HepG2 (cell line): ENCODE data around the gene SNX2. TPM values are rescaled to one million over a fixed set of nuclear protein-coding genes. Genes with fewer than 3 reads are reported as not detected.
A peak's percentile ranks its signal among the peaks of the same experiment; 100 is the strongest.

Source experiments
- ELF3 ChIP-seq: IDR thresholded peaks from 2 replicates; pipeline ENCODE4 v1.6.1; 2016; ENCODE audit warnings: missing genetic modification reagents, missing compliant biosample characterization
- GATAD2A ChIP-seq: IDR thresholded peaks from 2 replicates; pipeline ENCODE4 v1.6.1; 2016
- HOXA3 ChIP-seq: sonication (generic); formaldehyde crosslinking; IDR thresholded peaks from 2 replicates; pipeline ENCODE4 v1.5.0; 2020; ENCODE audit warnings: missing genetic modification reagents
- MXI1 ChIP-seq: IDR thresholded peaks from 3 replicates; pipeline ENCODE4 v1.6.1; 2012; ENCODE audit warnings: low read depth, low read length, inconsistent platforms, borderline replicate concordance
- NFATC3 ChIP-seq: sonication (generic); formaldehyde crosslinking; IDR thresholded peaks from 2 replicates; pipeline ENCODE4 v1.5.1; 2020; ENCODE audit warnings: mild to moderate bottlenecking, missing genetic modification reagents
- NFE2 ChIP-seq: sonication (generic); formaldehyde crosslinking; IDR thresholded peaks from 2 replicates; pipeline ENCODE4 v1.4.0; 2020; ENCODE audit warnings: missing genetic modification reagents
- SAP130 ChIP-seq: IDR thresholded peaks from 2 replicates; pipeline ENCODE4 v1.6.1; 2016; ENCODE audit warnings: low read depth
- TEAD3 ChIP-seq: optimal IDR thresholded peaks from 2 replicates; pipeline ENCODE3; 2016; ENCODE audit warnings: borderline replicate concordance
- YEATS2 ChIP-seq: sonication (generic); formaldehyde crosslinking; IDR thresholded peaks from 2 replicates; pipeline ENCODE4 v1.4.0; 2020; ENCODE audit warnings: missing genetic modification reagents, borderline replicate concordance
- ZBTB42 ChIP-seq: sonication (generic); formaldehyde crosslinking; IDR thresholded peaks from 2 replicates; pipeline ENCODE4 v1.5.0; 2020; ENCODE audit warnings: mild to moderate bottlenecking, missing genetic modification reagents
- ZMYM4 ChIP-seq: sonication (generic); formaldehyde crosslinking; IDR thresholded peaks from 2 replicates; pipeline ENCODE4 v1.8.1; 2023; ENCODE audit warnings: mild to moderate bottlenecking, missing genetic modification reagents
- ZNF644 ChIP-seq: IDR thresholded peaks from 2 replicates; pipeline ENCODE4 v1.6.1; 2016; ENCODE audit warnings: low read depth
- ZNF792 ChIP-seq: IDR thresholded peaks from 2 replicates; pipeline ENCODE4 v1.6.1; 2016
- polyA plus RNA-seq, 8 experiments: library from polyadenylated mRNA; depleted of rRNA in 3 of 8; stranded (reverse) in 7 of 8; unstranded in 1 of 8; fragments of >200 nt; fragmentation: Illumina TruSeq in 4 of 8; extraction: Trizol in 4 of 8; gene quantifications; 2 replicates each; pipeline versions ENCODE4 v1.2.1 to v1.2.3, GENCODE V29; 2011 to 2016; ENCODE audit warnings: low read depth in 4 of 8, missing spikeins in 1 of 8, mixed read lengths in 1 of 8; ENCODE audit not compliant: insufficient read depth in 1 of 8
- total RNA-seq, 5 experiments: library from RNA; depleted of rRNA; stranded (reverse); fragments of >200 nt; fragmentation: Illumina TruSeq; extraction: Trizol; gene quantifications; 2 replicates each; pipeline ENCODE4 v1.2.3, GENCODE V29; 2016; ENCODE audit warnings: low read depth in 1 of 5
- TF ChIP-seq, protein P1 (sequence below): IDR thresholded peaks from 2 replicates; pipeline ENCODE4 v1.6.1; 2016; ENCODE audit warnings: low read depth
- TF ChIP-seq, protein P2 (sequence below): sonication (generic); formaldehyde crosslinking; conservative IDR thresholded peaks from 2 replicates; pipeline ENCODE4 v1.4.0; 2020; ENCODE audit warnings: mild to moderate bottlenecking, missing genetic modification reagents, moderate library complexity
- TF ChIP-seq, protein P3 (sequence below), 2 experiments: sonication (generic) in 1 of 2; formaldehyde crosslinking in 1 of 2; IDR thresholded peaks; 2 replicates each; pipeline versions ENCODE4 v1.5.1 to v1.6.1; 2011 to 2020; ENCODE audit warnings: borderline replicate concordance in 1 of 2, low read depth in 1 of 2, low read length in 1 of 2, mild to moderate bottlenecking in 1 of 2, missing genetic modification reagents in 1 of 2, moderate library complexity in 1 of 2
- TF ChIP-seq, protein P4 (sequence below): IDR thresholded peaks from 2 replicates; pipeline ENCODE4 v1.4.0; 2020; ENCODE audit warnings: mild to moderate bottlenecking, missing genetic modification reagents
- TF ChIP-seq, protein P5 (sequence below): sonication (generic); formaldehyde crosslinking; IDR thresholded peaks from 2 replicates; pipeline ENCODE4 v1.8.1; 2023; ENCODE audit warnings: mild to moderate bottlenecking, missing genetic modification reagents

SNX2 gene
- total and polyA plus RNA-seq, 2 of the 13 experiments (the other 11 are each of a cell fraction or from before 2014, with no cell fraction given) = 26.4 to 78.8 TPM

DNA sequence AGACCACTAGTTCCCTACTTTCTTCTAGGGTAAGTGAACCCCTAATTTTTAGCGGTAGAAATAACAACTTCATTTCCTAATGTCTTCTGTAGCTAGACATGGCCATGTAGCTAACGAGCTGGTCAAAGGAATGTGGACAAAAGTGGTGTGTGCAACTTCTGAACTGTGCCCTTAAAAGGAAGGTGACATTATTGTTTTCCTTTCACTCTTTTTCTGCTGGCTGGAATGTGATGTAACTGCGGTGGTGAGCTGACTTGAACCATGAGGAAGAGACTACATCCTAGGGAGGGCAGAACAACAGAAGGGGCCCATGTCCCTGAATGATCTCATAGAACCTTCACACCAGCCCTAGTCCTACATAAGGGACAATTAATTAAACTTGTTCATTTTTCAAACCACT, 1.3 kb upstream of the SNX2 start (continued):
- peak; percentile 69 for TF ChIP-seq SAP130
- TF ChIP-seq, protein P1, sequence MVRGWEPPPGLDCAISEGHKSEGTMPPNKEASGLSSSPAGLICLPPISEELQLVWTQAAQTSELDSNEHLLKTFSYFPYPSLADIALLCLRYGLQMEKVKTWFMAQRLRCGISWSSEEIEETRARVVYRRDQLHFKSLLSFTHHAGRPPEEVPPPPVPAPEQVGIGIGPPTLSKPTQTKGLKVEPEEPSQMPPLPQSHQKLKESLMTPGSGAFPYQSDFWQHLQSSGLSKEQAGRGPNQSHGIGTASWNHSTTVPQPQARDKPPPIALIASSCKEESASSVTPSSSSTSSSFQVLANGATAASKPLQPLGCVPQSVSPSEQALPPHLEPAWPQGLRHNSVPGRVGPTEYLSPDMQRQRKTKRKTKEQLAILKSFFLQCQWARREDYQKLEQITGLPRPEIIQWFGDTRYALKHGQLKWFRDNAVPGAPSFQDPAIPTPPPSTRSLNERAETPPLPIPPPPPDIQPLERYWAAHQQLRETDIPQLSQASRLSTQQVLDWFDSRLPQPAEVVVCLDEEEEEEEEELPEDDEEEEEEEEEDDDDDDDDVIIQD = peak; percentile 39; the same call in 1 of the 2 replicates
- TF ChIP-seq ZBTB42 (CRISPR knock-in tag) = no peak
- TF ChIP-seq MXI1 = peak; percentile 25; the same call in 1 of the 3 replicates
- peak; percentile 62 for TF ChIP-seq ZMYM4 (CRISPR knock-in tag)
- TF ChIP-seq, protein P2, sequence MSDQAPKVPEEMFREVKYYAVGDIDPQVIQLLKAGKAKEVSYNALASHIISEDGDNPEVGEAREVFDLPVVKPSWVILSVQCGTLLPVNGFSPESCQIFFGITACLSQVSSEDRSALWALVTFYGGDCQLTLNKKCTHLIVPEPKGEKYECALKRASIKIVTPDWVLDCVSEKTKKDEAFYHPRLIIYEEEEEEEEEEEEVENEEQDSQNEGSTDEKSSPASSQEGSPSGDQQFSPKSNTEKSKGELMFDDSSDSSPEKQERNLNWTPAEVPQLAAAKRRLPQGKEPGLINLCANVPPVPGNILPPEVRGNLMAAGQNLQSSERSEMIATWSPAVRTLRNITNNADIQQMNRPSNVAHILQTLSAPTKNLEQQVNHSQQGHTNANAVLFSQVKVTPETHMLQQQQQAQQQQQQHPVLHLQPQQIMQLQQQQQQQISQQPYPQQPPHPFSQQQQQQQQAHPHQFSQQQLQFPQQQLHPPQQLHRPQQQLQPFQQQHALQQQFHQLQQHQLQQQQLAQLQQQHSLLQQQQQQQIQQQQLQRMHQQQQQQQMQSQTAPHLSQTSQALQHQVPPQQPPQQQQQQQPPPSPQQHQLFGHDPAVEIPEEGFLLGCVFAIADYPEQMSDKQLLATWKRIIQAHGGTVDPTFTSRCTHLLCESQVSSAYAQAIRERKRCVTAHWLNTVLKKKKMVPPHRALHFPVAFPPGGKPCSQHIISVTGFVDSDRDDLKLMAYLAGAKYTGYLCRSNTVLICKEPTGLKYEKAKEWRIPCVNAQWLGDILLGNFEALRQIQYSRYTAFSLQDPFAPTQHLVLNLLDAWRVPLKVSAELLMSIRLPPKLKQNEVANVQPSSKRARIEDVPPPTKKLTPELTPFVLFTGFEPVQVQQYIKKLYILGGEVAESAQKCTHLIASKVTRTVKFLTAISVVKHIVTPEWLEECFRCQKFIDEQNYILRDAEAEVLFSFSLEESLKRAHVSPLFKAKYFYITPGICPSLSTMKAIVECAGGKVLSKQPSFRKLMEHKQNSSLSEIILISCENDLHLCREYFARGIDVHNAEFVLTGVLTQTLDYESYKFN (CRISPR knock-in tag) = peak; percentile 30; the same call in 1 of the 2 replicates
- TF ChIP-seq ZNF644 = 0 out of 2 replicates have a peak, but pooled peaks have one; percentile 66
- TF ChIP-seq NFATC3 = no peak
- peak; percentile 39; the same call in 1 of the 2 replicates for TF ChIP-seq YEATS2 (CRISPR knock-in tag)
- no peak for TF ChIP-seq NFE2
- peak; percentile 59; the same call in 1 of the 2 replicates for TF ChIP-seq ZNF792
- TF ChIP-seq, protein P3, sequence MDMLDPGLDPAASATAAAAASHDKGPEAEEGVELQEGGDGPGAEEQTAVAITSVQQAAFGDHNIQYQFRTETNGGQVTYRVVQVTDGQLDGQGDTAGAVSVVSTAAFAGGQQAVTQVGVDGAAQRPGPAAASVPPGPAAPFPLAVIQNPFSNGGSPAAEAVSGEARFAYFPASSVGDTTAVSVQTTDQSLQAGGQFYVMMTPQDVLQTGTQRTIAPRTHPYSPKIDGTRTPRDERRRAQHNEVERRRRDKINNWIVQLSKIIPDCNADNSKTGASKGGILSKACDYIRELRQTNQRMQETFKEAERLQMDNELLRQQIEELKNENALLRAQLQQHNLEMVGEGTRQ (IDR thresholded peaks at IDR 0.05; ENCODE audit: low read depth, low read length) = no peak
- TF ChIP-seq, protein P3 (CRISPR knock-in tag; IDR thresholded peaks at IDR 0.05; ENCODE audit: borderline replicate concordance) = peak; percentile 41; the same call in 1 of the 2 replicates
- TF ChIP-seq, protein P4, sequence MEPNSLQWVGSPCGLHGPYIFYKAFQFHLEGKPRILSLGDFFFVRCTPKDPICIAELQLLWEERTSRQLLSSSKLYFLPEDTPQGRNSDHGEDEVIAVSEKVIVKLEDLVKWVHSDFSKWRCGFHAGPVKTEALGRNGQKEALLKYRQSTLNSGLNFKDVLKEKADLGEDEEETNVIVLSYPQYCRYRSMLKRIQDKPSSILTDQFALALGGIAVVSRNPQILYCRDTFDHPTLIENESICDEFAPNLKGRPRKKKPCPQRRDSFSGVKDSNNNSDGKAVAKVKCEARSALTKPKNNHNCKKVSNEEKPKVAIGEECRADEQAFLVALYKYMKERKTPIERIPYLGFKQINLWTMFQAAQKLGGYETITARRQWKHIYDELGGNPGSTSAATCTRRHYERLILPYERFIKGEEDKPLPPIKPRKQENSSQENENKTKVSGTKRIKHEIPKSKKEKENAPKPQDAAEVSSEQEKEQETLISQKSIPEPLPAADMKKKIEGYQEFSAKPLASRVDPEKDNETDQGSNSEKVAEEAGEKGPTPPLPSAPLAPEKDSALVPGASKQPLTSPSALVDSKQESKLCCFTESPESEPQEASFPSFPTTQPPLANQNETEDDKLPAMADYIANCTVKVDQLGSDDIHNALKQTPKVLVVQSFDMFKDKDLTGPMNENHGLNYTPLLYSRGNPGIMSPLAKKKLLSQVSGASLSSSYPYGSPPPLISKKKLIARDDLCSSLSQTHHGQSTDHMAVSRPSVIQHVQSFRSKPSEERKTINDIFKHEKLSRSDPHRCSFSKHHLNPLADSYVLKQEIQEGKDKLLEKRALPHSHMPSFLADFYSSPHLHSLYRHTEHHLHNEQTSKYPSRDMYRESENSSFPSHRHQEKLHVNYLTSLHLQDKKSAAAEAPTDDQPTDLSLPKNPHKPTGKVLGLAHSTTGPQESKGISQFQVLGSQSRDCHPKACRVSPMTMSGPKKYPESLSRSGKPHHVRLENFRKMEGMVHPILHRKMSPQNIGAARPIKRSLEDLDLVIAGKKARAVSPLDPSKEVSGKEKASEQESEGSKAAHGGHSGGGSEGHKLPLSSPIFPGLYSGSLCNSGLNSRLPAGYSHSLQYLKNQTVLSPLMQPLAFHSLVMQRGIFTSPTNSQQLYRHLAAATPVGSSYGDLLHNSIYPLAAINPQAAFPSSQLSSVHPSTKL (CRISPR knock-in tag) = peak; percentile 57; the same call in 1 of the 2 replicates
- TF ChIP-seq HOXA3 = 0 out of 2 replicates have a peak, but pooled peaks have one; percentile 17
- peak; percentile 96 for TF ChIP-seq TEAD3 (CRISPR knock-in tag)
- TF ChIP-seq, protein P5, sequence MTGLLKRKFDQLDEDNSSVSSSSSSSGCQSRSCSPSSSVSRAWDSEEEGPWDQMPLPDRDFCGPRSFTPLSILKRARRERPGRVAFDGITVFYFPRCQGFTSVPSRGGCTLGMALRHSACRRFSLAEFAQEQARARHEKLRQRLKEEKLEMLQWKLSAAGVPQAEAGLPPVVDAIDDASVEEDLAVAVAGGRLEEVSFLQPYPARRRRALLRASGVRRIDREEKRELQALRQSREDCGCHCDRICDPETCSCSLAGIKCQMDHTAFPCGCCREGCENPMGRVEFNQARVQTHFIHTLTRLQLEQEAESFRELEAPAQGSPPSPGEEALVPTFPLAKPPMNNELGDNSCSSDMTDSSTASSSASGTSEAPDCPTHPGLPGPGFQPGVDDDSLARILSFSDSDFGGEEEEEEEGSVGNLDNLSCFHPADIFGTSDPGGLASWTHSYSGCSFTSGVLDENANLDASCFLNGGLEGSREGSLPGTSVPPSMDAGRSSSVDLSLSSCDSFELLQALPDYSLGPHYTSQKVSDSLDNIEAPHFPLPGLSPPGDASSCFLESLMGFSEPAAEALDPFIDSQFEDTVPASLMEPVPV (CRISPR knock-in tag) = no peak
- TF ChIP-seq GATAD2A (CRISPR knock-in tag) = peak; percentile 49; the same call in 1 of the 2 replicates
- peak; percentile 37; the same call in 1 of the 2 replicates for TF ChIP-seq ELF3
- TF ChIP-seq, all 625 proteins: peak for 46
